Measurements from ENCODE around the gene UBALD2. TPM values are rescaled to one million over a fixed set of nuclear protein-coding genes. Genes with fewer than 3 reads are reported as not detected.

UBALD2 gene
- total and polyA plus RNA-seq, 2 of the 13 experiments (the other 11 are each of a cell fraction or from before 2014, with no cell fraction given): 3.3 to 89.7 TPM

DNA sequence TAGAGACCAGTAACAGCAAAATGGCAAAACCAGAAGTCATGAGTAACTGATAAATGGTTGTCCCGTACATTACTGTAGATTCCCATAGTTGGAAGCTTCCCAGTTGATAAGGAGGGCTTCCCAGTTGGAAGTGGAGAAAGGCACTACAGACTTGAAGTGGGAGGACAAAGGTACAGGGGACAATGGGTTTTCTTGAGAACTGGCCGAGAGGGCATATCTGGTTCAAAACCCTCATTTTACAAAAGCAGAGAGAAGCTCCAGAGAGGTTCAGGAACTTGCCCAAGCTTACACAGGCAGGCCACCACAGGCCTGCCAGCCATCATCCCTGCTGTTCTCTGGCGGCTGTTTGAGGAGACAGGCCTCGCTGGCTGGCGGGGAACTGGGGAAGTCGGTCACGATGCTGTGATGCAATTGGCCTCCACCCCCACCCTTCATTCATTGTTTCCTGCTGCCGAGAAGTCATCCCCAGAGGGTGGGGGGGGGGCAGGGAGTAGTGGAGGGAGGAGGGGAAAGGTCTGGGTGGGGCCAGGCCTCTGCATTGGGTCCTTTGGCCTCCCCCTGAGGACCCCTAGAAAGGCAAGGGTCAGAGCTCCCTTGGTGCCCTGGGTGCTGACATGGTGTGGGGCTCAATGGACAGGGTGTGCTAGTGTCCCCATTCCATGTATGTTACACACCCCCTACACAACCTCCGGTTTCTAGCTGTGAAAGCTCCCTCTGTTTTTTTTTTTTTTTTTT, 3.0 kb downstream of the UBALD2 start (continued):
- TF ChIP-seq, protein P1, sequence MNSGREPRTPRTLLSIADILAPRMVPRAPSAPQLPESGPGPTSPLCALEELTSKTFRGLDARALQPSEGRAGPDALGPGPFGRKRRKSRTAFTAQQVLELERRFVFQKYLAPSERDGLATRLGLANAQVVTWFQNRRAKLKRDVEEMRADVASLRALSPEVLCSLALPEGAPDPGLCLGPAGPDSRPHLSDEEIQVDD (CRISPR knock-in tag; IDR thresholded peaks at IDR 0.05; ENCODE audit: borderline replicate concordance): no peak
- TF ChIP-seq, protein P2, sequence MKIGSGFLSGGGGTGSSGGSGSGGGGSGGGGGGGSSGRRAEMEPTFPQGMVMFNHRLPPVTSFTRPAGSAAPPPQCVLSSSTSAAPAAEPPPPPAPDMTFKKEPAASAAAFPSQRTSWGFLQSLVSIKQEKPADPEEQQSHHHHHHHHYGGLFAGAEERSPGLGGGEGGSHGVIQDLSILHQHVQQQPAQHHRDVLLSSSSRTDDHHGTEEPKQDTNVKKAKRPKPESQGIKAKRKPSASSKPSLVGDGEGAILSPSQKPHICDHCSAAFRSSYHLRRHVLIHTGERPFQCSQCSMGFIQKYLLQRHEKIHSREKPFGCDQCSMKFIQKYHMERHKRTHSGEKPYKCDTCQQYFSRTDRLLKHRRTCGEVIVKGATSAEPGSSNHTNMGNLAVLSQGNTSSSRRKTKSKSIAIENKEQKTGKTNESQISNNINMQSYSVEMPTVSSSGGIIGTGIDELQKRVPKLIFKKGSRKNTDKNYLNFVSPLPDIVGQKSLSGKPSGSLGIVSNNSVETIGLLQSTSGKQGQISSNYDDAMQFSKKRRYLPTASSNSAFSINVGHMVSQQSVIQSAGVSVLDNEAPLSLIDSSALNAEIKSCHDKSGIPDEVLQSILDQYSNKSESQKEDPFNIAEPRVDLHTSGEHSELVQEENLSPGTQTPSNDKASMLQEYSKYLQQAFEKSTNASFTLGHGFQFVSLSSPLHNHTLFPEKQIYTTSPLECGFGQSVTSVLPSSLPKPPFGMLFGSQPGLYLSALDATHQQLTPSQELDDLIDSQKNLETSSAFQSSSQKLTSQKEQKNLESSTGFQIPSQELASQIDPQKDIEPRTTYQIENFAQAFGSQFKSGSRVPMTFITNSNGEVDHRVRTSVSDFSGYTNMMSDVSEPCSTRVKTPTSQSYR (CRISPR knock-in tag; IDR thresholded peaks at IDR 0.05; ENCODE audit: borderline replicate concordance): peak; percentile 23; the same call in 1 of the 2 replicates
- TF ChIP-seq FOXA1 (IDR thresholded peaks at IDR 0.05): no peak
- TF ChIP-seq FOXA1 (CRISPR knock-in tag; IDR thresholded peaks at IDR 0.05): peak; percentile 38; the same call in 1 of the 2 replicates
- TF ChIP-seq RBFOX2 (IDR thresholded peaks at IDR 0.05; ENCODE audit: low read depth, low read length): 0 out of 2 replicates have a peak, but pooled peaks have one; percentile 19
- TF ChIP-seq ZBTB38 (CRISPR knock-in tag; IDR thresholded peaks at IDR 0.05): 0 out of 2 replicates have a peak, but pooled peaks have one; percentile 24

Measured in HepG2 (cell line).